OCI-M1 (cell line): ENCODE results near the gene PSMB3.

ENCODE experiments used
- DNase-seq: peaks from one replicate; lab custom pipeline; 2025; lab: John Stamatoyannopoulos, UW

The PSMB3 gene

GRCh38 chr17:38796451-38797157 lies 44.1 kb downstream of the PSMB3 start:
- DNase-seq, result no peak

DNA sequence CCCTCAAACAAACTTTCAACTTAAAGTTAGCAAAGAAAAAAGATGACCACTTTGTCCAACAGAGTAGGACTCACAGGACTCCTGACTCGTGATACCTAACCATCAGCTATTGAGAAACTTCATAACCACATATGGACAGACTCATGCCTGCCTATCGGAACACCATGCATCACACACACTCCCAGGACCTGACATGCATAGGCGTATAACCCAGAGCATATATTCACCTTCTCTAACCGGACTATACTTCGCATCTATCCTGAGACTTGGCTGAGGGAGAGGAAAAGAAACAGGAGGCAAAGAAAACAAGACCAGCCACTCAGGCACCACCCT lies 44.6 kb downstream of the PSMB3 start:
- DNase-seq, result no peak

- DNase-seq, result no peak
Measured at GRCh38 chr17:38797828-38798227, 45.3 kb downstream of the PSMB3 start.

DNA sequence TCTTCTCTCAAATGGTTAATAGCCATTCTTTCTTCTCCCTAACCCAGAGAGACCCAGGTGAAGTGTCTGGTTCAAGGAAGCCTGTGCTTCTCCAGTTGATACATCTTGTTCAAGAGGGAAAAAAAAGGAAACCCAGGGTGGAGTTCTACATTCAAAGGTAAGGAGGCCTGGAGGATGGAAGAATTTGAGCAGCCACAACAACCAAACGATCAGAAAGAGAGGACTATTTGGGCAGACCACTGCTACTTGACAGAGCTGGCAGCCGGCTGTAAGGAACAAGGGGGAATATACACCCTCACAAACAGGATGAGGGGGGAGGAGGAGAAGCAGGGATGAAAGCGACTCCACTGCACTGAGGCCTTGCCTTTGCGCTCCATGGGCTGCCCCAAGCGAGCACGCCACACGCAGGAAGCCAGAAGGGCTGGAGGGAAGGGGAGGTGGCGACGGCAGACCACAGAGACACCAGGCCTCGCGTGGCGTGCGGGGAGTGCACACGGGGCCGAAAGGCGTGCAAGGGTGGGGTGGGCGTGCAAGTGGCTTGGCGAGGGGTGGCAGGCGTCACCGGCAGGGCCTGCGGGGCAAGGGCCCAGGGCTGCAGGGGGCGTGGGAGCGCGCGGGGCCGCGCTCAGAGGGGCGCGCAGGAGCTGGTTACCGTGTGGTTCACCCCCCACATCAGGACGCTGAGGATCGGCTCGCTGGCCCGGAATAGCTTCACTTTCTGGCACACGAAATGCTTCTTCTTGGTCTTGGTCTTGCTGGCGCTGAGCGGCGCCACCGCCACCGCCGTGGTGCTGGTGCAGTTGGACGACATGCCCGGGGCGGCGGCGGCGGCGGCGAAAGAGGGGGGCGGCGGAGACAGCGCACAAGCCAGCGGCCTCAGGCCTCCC lies 46.3 kb downstream of the PSMB3 start:
- DNase-seq, result peak; percentile 74

GRCh38 chr17:38799501-38800236 lies 47.1 kb downstream of the PSMB3 start, which contains the start of gene PIP4K2B:
TSS of gene PIP4K2B (minus strand) at chr17:38799556. CDS start at chr17:38799424, 132 bp downstream.
- peak; percentile 99 for DNase-seq

- DNase-seq, result no peak
Measured at GRCh38 chr17:38800237-38800760, 47.8 kb downstream of the PSMB3 start.

GRCh38 chr17:38809828-38810227 lies 57.3 kb downstream of the PSMB3 start:
- DNase-seq, result no peak
